ENCODE results near the gene RSAD2. TPM values are rescaled to one million over a fixed set of nuclear protein-coding genes. Genes with fewer than 3 reads are reported as not detected.
A peak's percentile ranks its signal among the peaks of the same experiment; 100 is the strongest.

The RSAD2 gene
- total and polyA plus RNA-seq, 12 donors: 1.6 to 16.1 (median 5.4) TPM

DNA sequence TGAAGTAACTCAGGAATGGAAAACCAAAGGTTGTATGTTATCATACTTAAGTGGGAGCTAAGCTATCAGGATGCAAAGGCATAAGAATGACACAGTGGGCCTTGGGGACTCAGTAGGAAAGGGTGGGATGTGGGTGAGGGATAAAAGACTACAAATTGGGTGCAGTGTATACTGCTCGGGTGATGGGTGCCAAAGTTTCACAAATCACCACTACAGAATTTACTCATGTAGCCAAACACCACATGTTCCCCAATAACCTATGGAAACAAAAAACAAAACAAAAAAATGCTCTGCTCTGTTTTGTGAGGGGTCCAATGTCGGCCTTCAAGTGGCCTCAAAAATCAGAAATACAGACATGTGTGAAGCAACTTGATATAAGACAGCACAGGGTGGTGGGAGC is 30.7 kb downstream of the RSAD2 start:
- intact Hi-C loops (cut with DNase I): no loop called here
- no peak overlapping the region for H3K27ac ChIP-seq

DNA sequence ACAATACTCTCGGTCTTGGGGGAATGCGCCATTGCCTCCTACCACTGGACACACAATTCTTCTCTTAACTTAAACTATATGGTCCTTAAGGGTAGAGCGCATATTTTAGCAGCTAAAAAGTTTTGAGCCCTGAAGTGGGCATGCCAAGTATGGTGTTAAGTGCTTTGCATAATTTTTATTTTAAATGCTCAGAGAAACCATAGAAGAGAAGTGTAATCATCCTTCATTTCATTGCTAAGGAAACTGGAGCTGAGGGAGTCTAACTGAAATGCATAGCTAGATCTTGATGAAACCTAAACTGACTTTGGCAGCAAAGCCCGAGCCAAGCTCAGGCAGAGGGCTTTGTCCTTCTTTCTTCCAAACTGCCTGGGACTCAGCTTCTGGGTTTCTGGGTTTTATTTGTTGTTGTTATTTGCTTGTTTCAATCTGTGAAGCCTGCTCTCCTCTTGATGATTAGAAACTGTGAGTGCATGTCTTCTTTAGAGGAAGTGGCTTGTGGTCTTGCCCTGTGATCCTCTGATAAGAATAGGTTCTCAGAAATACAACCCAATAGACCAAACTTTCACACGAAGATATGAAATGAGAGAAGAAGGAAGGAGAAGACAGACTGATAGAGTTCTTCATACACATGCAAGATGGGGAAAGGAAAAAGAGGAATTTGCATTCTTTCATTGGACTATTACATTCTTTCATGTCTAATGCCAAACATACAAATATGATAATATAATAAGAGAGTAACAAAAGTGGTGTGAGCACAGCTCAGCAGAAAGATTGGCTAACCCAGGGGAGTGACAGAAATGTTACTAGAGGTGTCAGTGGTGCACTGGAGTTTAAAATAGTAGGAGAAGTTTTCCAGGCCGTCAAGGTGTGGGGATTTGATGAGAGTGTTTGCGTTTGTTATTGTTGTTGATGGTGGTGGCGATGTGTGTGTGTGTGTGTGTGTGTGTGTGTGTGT is 32.1 kb downstream of the RSAD2 start:
- H3K4me1 ChIP-seq: peaks cover 0 to 15% (median 0%) of the 10 kb centered on the region in 9 donors
- DNase-seq (no peak), ATAC-seq (peak in 1 of 8 donors; percentile 29)
- H3K36me3 ChIP-seq: no peaks in the 10 kb centered on the region
- H3K27me3 ChIP-seq: no peaks in the 10 kb centered on the region
- H3K27ac ChIP-seq: peak overlapping the region in 1 of 10 donors; percentile 37
- WGBS, 2 donors: 80 to 83% methylated on average over 8 of the region's 8 CpGs
- no peak overlapping the region for H3K4me3 ChIP-seq
- H3K9me3 ChIP-seq: no peaks in the 10 kb centered on the region
- intact Hi-C loops (cut with DNase I): no loop called here
- TF ChIP-seq, protein P1, sequence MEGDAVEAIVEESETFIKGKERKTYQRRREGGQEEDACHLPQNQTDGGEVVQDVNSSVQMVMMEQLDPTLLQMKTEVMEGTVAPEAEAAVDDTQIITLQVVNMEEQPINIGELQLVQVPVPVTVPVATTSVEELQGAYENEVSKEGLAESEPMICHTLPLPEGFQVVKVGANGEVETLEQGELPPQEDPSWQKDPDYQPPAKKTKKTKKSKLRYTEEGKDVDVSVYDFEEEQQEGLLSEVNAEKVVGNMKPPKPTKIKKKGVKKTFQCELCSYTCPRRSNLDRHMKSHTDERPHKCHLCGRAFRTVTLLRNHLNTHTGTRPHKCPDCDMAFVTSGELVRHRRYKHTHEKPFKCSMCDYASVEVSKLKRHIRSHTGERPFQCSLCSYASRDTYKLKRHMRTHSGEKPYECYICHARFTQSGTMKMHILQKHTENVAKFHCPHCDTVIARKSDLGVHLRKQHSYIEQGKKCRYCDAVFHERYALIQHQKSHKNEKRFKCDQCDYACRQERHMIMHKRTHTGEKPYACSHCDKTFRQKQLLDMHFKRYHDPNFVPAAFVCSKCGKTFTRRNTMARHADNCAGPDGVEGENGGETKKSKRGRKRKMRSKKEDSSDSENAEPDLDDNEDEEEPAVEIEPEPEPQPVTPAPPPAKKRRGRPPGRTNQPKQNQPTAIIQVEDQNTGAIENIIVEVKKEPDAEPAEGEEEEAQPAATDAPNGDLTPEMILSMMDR (IDR thresholded peaks at IDR 0.05): peak in 1 of 9 donors; percentile 13

More for the DNA sequence above, 30.7 kb downstream of the RSAD2 start:
- no peaks in the 10 kb centered on the region for H3K27me3 ChIP-seq
- TF ChIP-seq, protein P1 (IDR thresholded peaks at IDR 0.05): no peak
- WGBS, 2 donors: 91 to 93% methylated on average over 2 of the region's 2 CpGs
- H3K36me3 ChIP-seq: no peaks in the 10 kb centered on the region
- no peak overlapping the region for H3K4me3 ChIP-seq
- DNase-seq (no peak), ATAC-seq (no peak)
- no peaks in the 10 kb centered on the region for H3K9me3 ChIP-seq
- H3K4me1 ChIP-seq: peaks cover 0 to 15% (median 0%) of the 10 kb centered on the region in 9 donors

DNA sequence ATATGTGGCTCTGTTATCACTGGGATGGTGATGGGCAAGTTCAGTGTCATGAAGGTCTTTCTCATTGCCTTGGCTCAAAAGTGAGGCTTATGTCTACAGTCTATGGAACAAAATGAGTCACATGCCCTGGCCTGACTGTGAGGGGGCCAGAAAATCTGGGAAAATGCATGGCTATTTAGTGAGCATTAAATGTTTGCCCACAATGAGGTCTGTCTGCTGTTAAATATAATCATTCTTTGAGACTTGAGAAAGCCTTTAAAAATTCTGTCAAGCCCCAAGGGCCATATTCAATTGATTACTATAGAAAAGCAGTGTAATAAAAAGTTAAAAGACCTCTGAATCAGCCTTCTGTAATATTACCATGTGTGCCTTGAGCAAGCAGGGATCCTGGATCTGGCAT is 34.1 kb downstream of the RSAD2 start:
- Histone ChIP-seq H3K4me3 (no peak overlapping the region), H3K36me3 (no peaks in the 10 kb centered on the region), H3K27ac (no peak overlapping the region), H3K27me3 (no peaks in the 10 kb centered on the region), H3K9me3 (no peaks in the 10 kb centered on the region), H3K4me1 (peaks cover 0 to 16% (median under 1%) of the 10 kb centered on the region in 9 donors)
- no peak for ATAC-seq
- no peak for DNase-seq
- TF ChIP-seq, protein P1 (IDR thresholded peaks at IDR 0.05): no peak
- intact Hi-C loops (cut with DNase I): no loop called here

DNA sequence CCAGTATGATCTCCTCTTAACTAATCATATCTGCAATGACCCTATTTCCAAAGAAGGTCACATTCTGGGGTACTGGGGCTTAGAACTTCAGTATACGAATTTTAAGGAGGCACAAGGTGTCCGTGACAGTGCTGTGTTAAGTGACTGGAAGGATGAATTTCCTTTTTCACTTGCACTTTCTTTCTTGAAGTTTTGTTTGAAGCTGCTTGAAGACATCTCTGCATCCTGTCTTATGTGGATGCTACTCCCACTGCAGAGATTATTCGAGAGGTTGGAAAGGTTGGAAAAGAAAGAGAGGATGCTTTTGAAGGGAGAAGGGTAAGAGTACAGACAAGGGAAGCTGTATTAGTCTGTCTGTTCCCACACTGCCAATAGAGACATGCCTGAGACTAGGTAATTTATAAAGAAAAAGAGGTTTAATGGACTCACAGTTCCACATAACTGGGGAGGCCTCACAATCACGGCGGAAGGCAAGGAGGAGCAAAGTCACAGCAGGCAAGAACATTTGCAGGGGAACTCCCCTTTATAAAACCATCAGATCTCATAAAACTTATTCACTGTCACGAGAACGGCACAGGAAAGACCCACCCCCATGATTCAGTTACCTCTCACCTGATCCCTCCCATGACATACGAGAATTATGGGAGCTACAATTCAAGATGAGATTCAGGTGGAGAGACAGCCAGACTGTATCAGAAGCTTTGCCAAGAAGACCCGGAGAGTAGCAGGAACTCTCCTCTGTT is 36.0 kb downstream of the RSAD2 start:
- Histone ChIP-seq H3K9me3 (no peaks in the 10 kb centered on the region), H3K4me3 (no peak overlapping the region), H3K36me3 (no peaks in the 10 kb centered on the region), H3K4me1 (peaks cover 0 to 24% (median 6%) of the 10 kb centered on the region in 9 donors), H3K27me3 (no peaks in the 10 kb centered on the region), H3K27ac (no peak overlapping the region)
- intact Hi-C loops (cut with DNase I): no loop called here
- ATAC-seq (no peak), DNase-seq (no peak)
- whole genome bisulfite sequencing, 2 donors: 91 to 93% methylated on average over 9 of the region's 9 CpGs
- TF ChIP-seq, protein P1 (IDR thresholded peaks at IDR 0.05): no peak
